Kidney capillary endothelial cell (primary cell): ENCODE results near the gene UBE2C.
"Not testable (repeated sequence)": the region's sequence is repeated elsewhere in the genome, so short reads cannot be mapped to it uniquely, and the experiment has no call there.

Experiments
- DNase-seq: peaks from one replicate; pipeline ENCODE4 v3.0.0-alpha.2; 2018; ENCODE audit warnings: low spot score

UBE2C gene

DNA sequence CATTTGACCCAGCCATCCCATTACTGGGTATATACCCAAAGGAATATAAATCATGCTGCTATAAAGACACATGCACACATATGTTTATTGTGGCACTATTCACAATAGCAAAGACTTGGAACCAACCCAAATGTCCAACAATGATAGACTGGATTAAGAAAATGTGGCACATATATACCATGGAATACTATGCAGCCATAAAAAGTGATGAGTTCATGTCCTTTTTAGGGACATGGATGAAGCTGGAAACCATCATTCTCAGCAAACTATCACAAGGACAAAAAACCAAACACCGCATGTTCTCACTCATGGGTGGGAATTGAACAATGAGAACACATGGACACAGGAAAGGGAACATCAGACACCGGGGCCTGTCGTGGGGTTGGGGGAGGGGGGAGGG, 14.5 kb upstream of the UBE2C start:
- not testable (repeated sequence) for DNase-seq

DNA sequence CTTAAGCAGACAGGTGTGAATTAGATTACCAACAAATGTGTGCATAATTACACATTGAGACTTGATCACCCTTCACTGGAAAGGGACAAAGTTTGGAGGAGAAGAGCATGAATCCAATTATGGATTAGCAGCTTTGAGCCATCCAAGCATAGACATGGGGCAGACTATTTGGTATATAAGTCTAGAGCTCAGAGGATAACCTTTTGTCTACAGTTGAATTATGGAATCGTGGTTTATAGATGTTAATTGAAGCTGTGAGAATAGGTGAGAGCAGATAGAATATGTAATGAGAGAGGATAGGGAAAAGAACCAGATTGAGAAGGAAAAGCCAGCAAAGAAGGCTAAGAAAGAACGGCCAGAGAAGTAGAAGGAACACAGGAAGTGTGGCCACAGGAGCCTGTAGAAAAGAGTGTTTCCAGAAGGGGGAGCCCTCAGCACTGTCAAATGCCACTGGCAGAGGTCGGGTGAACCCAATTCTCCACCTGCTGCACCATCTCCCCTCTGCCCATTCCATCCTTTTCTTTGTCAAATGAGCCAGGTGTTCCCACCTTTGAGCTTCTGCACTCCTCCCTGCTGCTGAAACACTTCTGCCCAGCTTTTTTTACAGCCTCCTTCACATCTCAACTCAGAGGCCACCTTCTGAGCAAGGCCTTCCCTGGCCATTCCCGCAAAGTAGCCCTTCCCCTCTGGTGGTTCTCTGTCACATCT, 13.4 kb upstream of the UBE2C start:
- DNase-seq = no peak

GRCh38 chr20:45801851-45802250, 10.6 kb upstream of the UBE2C start:
- DNase-seq = no peak

DNA sequence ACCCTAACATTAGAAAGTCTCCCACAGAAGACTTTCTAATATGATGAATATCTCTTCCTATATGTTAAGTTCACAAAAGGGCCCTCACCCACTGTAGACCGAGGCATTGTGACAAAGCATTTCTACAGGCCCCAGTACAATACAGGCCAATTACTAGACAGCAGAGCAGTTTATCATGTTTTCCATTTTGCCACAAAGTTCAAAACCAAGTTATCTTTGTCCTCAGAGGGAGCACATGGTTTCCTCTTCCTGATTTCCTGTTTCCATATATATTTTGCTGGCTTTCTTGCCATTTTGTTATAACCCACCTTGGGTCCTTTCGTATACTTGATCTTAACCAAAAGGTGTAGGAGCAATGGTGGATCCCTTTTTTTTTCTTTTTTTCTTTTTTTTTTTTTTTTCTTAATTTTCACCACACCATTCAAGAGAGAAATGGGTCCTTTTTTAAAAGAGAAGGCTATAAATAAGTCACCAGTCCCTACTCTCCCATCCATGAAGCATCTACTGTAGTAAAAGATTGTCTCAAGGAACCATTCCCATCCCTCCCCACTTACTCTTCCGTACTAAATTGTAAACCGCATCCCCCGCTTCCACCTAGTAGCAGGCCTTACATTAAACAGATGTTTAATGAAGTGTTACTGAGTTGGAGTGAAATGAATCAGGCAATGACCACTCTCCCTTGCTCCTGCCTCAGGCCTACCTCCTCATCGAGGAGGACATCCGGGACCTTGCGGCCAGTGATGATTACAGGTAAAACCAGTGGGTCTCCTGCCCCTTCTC, 2.1 kb upstream of the UBE2C start:
- no peak for DNase-seq

DNA sequence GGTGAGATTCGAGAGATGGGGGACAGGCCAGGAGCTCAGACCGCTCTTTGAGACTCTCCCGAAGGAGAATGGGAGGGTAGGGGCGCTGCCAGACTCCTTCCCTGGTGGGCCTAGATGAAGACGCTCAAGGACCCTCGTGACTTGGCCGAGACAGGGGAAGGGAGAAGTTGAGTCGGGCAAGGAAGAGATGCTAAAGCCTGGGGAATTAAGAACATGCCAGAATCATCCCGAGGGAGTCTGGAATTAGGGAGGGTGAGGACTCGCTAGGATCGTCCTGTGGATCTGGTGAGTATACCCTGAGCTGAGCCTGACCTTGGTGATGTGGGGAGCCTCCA, 529 bp downstream of the UBE2C start:
- DNase-seq = no peak

DNA sequence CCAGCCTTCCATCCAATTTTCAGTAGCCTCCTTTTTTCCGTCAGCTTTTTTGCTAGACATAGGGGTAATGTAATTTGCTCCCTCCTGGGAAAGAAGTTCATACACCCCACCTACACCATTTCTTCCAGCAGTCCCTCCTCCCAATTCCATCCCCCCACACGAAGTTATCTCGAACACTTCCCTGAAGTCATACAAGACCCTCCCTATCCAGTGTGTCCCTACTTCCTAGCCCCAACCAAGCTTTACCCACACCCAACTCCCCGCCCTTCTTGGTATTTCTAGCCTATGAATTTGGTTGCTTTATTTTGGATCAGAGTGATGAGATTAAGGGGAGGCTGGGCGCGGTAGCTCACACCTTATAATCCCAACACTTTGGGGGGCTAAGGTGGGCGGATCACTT, 1.0 kb downstream of the UBE2C start:
- DNase-seq = no peak

DNA sequence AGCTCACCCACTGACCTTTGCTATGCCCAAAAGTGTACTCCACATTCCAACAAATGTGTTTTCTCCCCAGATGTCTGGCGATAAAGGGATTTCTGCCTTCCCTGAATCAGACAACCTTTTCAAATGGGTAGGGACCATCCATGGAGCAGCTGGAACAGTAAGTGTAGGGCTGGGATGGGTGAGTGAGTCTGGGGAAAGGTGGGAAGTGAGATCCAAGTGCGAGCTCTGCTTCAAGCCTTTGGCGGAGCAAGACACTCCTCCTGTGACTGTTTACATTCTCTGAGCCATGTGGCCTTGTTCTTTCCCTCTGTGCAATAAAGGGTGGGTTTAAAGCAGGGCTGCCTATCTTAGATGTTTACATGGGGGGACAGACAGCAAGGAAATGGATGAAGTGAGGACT, 1.9 kb downstream of the UBE2C start:
- no peak for DNase-seq

DNA sequence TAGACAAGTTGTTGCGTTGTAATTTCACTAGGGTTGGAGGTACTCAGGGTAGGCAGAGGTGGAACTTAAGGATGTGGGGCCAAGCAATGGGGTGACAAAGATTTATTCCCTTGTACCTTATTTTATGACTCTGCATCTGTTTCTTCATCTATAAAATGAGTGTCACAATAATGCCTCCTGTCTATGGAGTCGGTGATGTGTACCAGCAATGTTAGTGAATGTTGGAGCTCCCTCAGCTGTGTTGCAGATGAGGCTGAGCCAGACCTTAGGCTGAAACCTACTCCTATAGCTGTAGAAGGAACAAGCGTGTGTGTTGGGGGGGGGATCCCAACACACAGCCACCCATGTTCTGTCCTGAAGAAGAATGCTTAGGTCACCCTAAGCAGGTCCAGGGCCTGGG, 4.5 kb downstream of the UBE2C start:
- DNase-seq = no peak

- DNase-seq = no peak
These were observed 5.1 kb downstream of the UBE2C start for GRCh38 chr20:45817376-45818194.

DNA sequence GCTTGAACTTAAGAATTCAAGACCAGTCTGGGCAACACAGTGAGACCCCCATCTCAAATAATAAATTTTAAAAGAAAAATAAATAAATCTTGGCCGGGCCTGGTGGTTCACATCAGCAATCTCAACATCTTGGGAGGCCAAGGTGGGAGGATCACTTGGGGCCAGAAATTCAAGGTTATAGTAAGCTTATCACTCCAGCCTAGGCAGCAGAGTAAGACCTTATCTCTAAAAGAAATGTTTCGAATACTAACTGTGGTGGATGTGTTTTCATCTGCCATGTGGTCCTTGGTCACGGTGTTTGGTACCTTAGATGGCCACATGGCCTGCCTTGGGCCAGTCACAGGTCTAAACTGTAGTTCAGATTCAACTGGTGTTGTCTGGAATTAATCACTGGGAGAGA, 5.8 kb downstream of the UBE2C start:
- DNase-seq = no peak

DNA sequence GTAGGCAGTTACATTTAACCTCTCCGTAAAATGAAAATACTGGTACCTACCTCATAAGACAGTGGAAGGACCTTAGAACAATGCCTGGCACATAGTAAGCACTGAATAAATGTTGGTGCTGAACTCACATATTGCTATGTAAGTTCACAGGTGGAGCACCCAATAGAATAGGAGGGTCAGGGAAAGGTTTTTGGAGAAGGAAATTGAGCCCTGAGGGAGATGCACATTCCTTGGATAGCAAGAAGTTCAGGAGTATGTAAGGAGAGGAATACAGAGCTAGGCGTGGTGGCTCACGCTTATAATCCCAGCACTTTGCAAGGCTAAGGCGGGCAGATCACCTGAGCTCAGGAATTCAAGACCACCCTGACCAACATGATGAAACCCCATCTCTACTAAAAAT, 7.0 kb downstream of the UBE2C start:
- no peak for DNase-seq

- DNase-seq = no peak
These were observed 9.5 kb downstream of the UBE2C start for GRCh38 chr20:45821947-45822346.

DNA sequence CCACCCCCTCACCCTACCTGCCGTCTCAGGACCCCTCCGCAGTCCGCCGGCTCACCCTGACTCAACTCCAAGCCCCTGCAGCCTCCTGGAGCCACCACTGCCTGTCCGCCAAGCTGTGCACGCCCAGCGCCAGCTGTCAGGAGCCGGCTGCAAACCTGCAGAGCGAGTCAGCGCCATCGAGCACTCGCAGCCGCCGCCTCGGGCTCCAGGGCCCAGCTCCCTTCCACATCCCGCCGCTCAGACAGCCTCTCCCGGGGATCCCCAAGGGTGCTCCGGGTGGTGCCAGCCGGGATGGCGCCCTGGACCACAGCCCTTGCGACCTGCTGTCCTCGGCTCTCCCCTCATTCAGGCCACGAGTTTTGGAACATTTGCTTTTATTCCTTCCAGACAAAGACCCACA, 10.4 kb downstream of the UBE2C start:
- no peak for DNase-seq

GRCh38 chr20:45823949-45824835, 11.7 kb downstream of the UBE2C start:
- DNase-seq = peak; percentile 33

- DNase-seq = no peak
These were observed 14.1 kb downstream of the UBE2C start for GRCh38 chr20:45826381-45827019.

GRCh38 chr20:45827030-45827652, 14.7 kb downstream of the UBE2C start, which contains the start of gene TNNC2:
TSS of gene TNNC2 (minus strand) at chr20:45827312. CDS start at chr20:45827248, 64 bp downstream.
- no peak for DNase-seq

DNA sequence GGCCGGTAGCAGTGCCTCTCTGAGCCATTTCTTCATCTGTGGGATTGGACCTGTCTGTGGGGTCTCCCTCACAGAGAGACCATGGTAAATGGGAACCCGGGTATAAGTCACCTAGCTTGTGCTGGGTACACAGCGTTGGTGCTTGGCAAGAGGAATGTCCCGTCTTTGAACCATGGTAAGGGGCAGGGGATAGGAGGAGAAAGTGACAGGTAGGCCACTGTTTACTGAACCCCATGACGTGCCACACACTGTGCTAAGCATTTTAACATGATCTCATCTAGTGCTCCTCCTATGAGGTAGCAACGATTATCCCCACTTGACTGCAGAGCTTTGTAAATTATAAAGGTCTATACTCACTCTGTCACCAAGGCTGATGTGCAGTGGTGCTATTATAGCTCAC, 15.3 kb downstream of the UBE2C start:
- no peak for DNase-seq

- no peak for DNase-seq
These were observed 16.1 kb downstream of the UBE2C start for GRCh38 chr20:45828589-45828988.

GRCh38 chr20:45829673-45830106, 17.2 kb downstream of the UBE2C start:
- not testable (repeated sequence) for DNase-seq

GRCh38 chr20:45832619-45833018, 20.2 kb downstream of the UBE2C start:
- no peak for DNase-seq
